Measurements from ENCODE around the gene PTPN13.
"Not testable (repeated sequence)": the region's sequence is repeated elsewhere in the genome, so short reads cannot be mapped to it uniquely, and the experiment has no call there.

PTPN13 gene

GRCh38 chr4:86641516-86642090 lies 47.5 kb downstream of the PTPN13 start:
- DNase-seq: no peak

GRCh38 chr4:86644892-86645291 lies 50.8 kb downstream of the PTPN13 start:
- DNase-seq: no peak

- no peak for DNase-seq
These were observed 58.3 kb downstream of the PTPN13 start for GRCh38 chr4:86652332-86652932.

GRCh38 chr4:86653237-86653865 lies 59.2 kb downstream of the PTPN13 start:
- no peak for DNase-seq

- DNase-seq: not testable (repeated sequence)
These were observed 62.7 kb downstream of the PTPN13 start for GRCh38 chr4:86656781-86657180.

GRCh38 chr4:86657382-86657781 lies 63.3 kb downstream of the PTPN13 start:
- DNase-seq: no peak

GRCh38 chr4:86657910-86658309 lies 63.8 kb downstream of the PTPN13 start:
- no peak for DNase-seq

- no peak for DNase-seq
These were observed 66.3 kb downstream of the PTPN13 start for GRCh38 chr4:86660401-86660800.

GRCh38 chr4:86661006-86661405 lies 66.9 kb downstream of the PTPN13 start:
- no peak for DNase-seq

GRCh38 chr4:86661418-86661817 lies 67.3 kb downstream of the PTPN13 start:
- DNase-seq: no peak

- DNase-seq: no peak
These were observed 70.8 kb downstream of the PTPN13 start for GRCh38 chr4:86664959-86665358.

GRCh38 chr4:86670298-86670697 lies 76.2 kb downstream of the PTPN13 start:
- no peak for DNase-seq

- no peak for DNase-seq
These were observed 76.6 kb downstream of the PTPN13 start for GRCh38 chr4:86670756-86671155.

- no peak for DNase-seq
These were observed 81.4 kb downstream of the PTPN13 start for GRCh38 chr4:86675548-86675947.

GRCh38 chr4:86678796-86679195 lies 84.7 kb downstream of the PTPN13 start:
- no peak for DNase-seq

GRCh38 chr4:86679441-86679840 lies 85.3 kb downstream of the PTPN13 start:
- no peak for DNase-seq

- DNase-seq: no peak
These were observed 89.1 kb downstream of the PTPN13 start for GRCh38 chr4:86683167-86683566.

GRCh38 chr4:86683983-86684382 lies 89.9 kb downstream of the PTPN13 start:
- no peak for DNase-seq

GRCh38 chr4:86685401-86685800 lies 91.3 kb downstream of the PTPN13 start:
- DNase-seq: peak; percentile 0

- no peak for DNase-seq
These were observed 92.6 kb downstream of the PTPN13 start for GRCh38 chr4:86686741-86687140.

GRCh38 chr4:86688026-86688425 lies 93.9 kb downstream of the PTPN13 start:
- DNase-seq: no peak

- no peak for DNase-seq
These were observed 110.5 kb downstream of the PTPN13 start for GRCh38 chr4:86704601-86705000.

- no peak for DNase-seq
These were observed 112.9 kb downstream of the PTPN13 start for GRCh38 chr4:86706923-86707597.

GRCh38 chr4:86717651-86718050 lies 123.5 kb downstream of the PTPN13 start:
- no peak for DNase-seq
